Amniotic stem cell (primary cell): ENCODE results near the gene RAD51D.
"Not testable (repeated sequence)": the region's sequence is repeated elsewhere in the genome, so short reads cannot be mapped to it uniquely, and the experiment has no call there.

Source experiments
- DNase-seq: peaks from one replicate; lab custom pipeline; 2025; lab: John Stamatoyannopoulos, UW

Gene RAD51D

GRCh38 chr17:35090707-35091106 lies 29.0 kb downstream of the RAD51D start:
- not testable (repeated sequence) for DNase-seq

- no peak for DNase-seq
Measured at GRCh38 chr17:35089586-35090296, 29.9 kb downstream of the RAD51D start.

GRCh38 chr17:35088881-35089585 lies 30.6 kb downstream of the RAD51D start:
- DNase-seq: peak; percentile 62

- DNase-seq: no peak
Measured at GRCh38 chr17:35088356-35088880, 31.2 kb downstream of the RAD51D start.

GRCh38 chr17:35087731-35088355 lies 31.8 kb downstream of the RAD51D start:
- DNase-seq: no peak

GRCh38 chr17:35086931-35087573 lies 32.6 kb downstream of the RAD51D start:
- DNase-seq: no peak

- no peak for DNase-seq
Measured at GRCh38 chr17:35086164-35086563, 33.5 kb downstream of the RAD51D start.

- no peak for DNase-seq
Measured at GRCh38 chr17:35084987-35085386, 34.7 kb downstream of the RAD51D start.

GRCh38 chr17:35083071-35083470 lies 36.6 kb downstream of the RAD51D start:
- no peak for DNase-seq

- DNase-seq: peak; percentile 27
Measured at GRCh38 chr17:35082073-35082657, 37.5 kb downstream of the RAD51D start.

- no peak for DNase-seq
Measured at GRCh38 chr17:35081638-35082037, 38.0 kb downstream of the RAD51D start.

GRCh38 chr17:35080536-35080935 lies 39.1 kb downstream of the RAD51D start:
- DNase-seq: no peak

GRCh38 chr17:35079547-35080423 lies 39.9 kb downstream of the RAD51D start:
- no peak for DNase-seq

GRCh38 chr17:35076874-35077273 lies 42.8 kb downstream of the RAD51D start:
- DNase-seq: no peak

GRCh38 chr17:35074711-35075707 lies 44.7 kb downstream of the RAD51D start:
- no peak for DNase-seq

GRCh38 chr17:35073991-35074627 lies 45.6 kb downstream of the RAD51D start:
- no peak for DNase-seq

GRCh38 chr17:35073183-35073790 lies 46.4 kb downstream of the RAD51D start:
- DNase-seq: no peak

- DNase-seq: no peak
Measured at GRCh38 chr17:35069311-35069710, 50.3 kb downstream of the RAD51D start.

- DNase-seq: no peak
Measured at GRCh38 chr17:35068249-35068648, 51.4 kb downstream of the RAD51D start.
